Heart right ventricle (tissue), 16 donors: ENCODE measurements around the gene TEX264. TPM values are rescaled to one million over a fixed set of nuclear protein-coding genes. Genes with fewer than 3 reads are reported as not detected.

Experiments used
- ATAC-seq, 8 donors: fragments of 200-7000 bp; cut with Tn5 transposase; one replicate each; pipeline ENCODE4 v1.9.1; 2020; ENCODE audit warnings: mild to moderate bottlenecking in 8 of 8, moderate library complexity in 8 of 8, moderate number of reproducible peaks in 1 of 8
- DNase-seq, 2 donors: peaks; one replicate each; pipeline ENCODE4 v3.0.0-alpha.2; 2020
- H3K27ac ChIP-seq, 10 donors: fragments of 200-600 bp; sonication (generic) in 2 of 10; one replicate each; pipeline versions ENCODE4 v1.5.0 to v1.8.0; 2020 to 2022; ENCODE audit warnings: mild to moderate bottlenecking in 3 of 10
- H3K27me3 ChIP-seq, 7 donors: fragments of 200-600 bp; one replicate each; pipeline ENCODE4 v1.8.0; 2021 to 2022; ENCODE audit warnings: mild to moderate bottlenecking in 2 of 7
- H3K36me3 ChIP-seq, 9 donors: fragments of 200-600 bp; sonication (generic) in 1 of 9; one replicate each; pipeline versions ENCODE4 v1.5.0 to v1.8.0; 2020 to 2022; ENCODE audit warnings: mild to moderate bottlenecking in 2 of 9
- H3K4me1 ChIP-seq, 9 donors: fragments of 200-600 bp; sonication (generic) in 1 of 9; one replicate each; pipeline versions ENCODE4 v1.5.0 to v1.8.0; 2020 to 2022; ENCODE audit warnings: mild to moderate bottlenecking in 4 of 9
- H3K4me3 ChIP-seq, 10 donors: fragments of 200-600 bp; sonication (generic) in 2 of 10; one replicate each; pipeline versions ENCODE4 v1.5.0 to v1.8.0; 2020 to 2022; ENCODE audit warnings: mild to moderate bottlenecking in 7 of 10, moderate library complexity in 2 of 10
- H3K9me3 ChIP-seq, 11 donors: fragments of 200-600 bp in 10 of 11; sonication (generic) in 2 of 11; one replicate each; pipeline versions ENCODE4 v1.5.0 to v1.8.0; 2013 to 2022; ENCODE audit warnings: mild to moderate bottlenecking in 2 of 11, control low read depth in 1 of 11, moderate library complexity in 1 of 11
- WGBS, 2 donors: extraction: QIAGEN DNeasy Blood & Tissue Kit; methylation state at CpG; one replicate each; pipeline ENCODE4 v1.1.7; 2013; ENCODE audit warnings: inconsistent platforms in 1 of 2; 5-methylcytosine and 5-hydroxymethylcytosine counted together
- intact Hi-C, 10 donors: fragments of 100-400 bp; cut with DNase I; formaldehyde crosslinking; loops; one replicate each; pipeline versions ENCODE4 v1.11.1 to v1.14.2; 2022
- polyA plus RNA-seq, 2 donors: library from polyadenylated mRNA; stranded (reverse); fragments of 200-250 nt; gene quantifications; one replicate each; pipeline ENCODE4 v1.2.3, GENCODE V29; 2013
- total RNA-seq, 10 donors: library from RNA; stranded (reverse); fragmentation: NEBNext Ultra II Directional in 3 of 10; extraction: Animal tissue kit (Norgen Biotek cat#: 25700) in 3 of 10; gene quantifications; one replicate each; pipeline versions ENCODE4 v1.2.1 to v1.2.4, GENCODE V29; 2021 to 2023
- TF ChIP-seq, protein P1 (sequence below), 9 donors: fragments of 200-600 bp; sonication (generic) in 2 of 9; IDR thresholded peaks; one replicate each; pipeline versions ENCODE4 v1.5.0 to v1.8.0; 2021 to 2022; ENCODE audit warnings: antibody characterized with exemption in 9 of 9, mild to moderate bottlenecking in 5 of 9, moderate library complexity in 1 of 9
- donor health status: Arrhythmogenic right ventricular cardiomyopathy.
- donor health status: ischemic (EF 13 %, LVEDD 7.1; RV severe dilation, severe dysfunction).
- donor health status: healthy with polysubstance abuse.
- donor health status: DM: no; HTN: yes; CAD: no.
- donor health status: DM: no; HTN: no; CAD: no.
- donor health status: ischemic (EF 25% LVEDD 6.9; RV normal size, moderate dysfunction).
- donor health status: ischemic (EF 25% LVEDD 5.7; RV mildly dilated, moderate dysfunction).
- donor health status: healthy.
- donor health status: DM: yes; HTN: yes; CAD: no.
- donor health status: Ischemic cardiomyopathy.
- donor health status: ischemic (EF 35%, LVEDD 5.7; RV mildly dilated, moderate dysfunction).
- donor health status: nonischemic (EF 11% LVEDD 7.7; RV severe dilation, severe dysfunction).
- donor health status: DM: yes; HTN: yes; CAD: no.
- donor health status: PGD.
- donor health status: ischemic (EF 29% LVEDD 5.4; RV normal size, mild dysfunction).
- donor health status: nonischemic (EF 23%, LVEDD 6.1; RV moderate dilation, normal function).

TEX264 gene
- total and polyA plus RNA-seq, 12 donors = 28.4 to 87.0 (median 35.9) TPM

DNA sequence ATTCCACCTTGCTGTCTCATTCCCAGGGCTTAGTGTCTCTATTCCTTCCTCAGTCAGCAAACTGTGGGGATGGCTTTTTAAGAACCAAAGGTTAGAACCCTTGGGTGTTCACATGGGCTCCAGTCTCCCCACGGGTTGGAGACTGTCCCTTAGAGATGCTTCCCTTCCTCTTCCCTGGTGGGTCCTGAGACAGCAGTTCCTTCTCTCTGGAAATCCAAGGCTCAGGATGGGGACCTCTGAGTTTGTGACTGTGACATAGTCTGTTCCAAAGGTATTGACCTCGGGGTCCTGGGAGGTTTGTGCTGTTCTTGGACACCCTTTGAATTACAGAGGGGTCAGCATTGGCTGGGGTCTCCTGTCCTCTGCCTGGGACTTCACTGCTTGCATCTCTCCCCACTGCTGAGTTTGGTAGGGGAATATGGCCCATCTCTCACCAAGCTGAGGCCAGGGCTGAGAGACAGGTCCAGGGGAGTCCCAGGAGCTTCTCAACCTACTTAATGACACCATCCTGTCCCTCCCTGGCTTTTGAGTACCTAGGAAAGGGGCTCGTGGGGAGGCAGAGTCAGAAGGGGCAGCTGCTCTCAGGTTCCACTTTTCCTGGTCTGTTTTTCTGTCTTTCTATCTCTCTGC is 37.3 kb downstream of the TEX264 start:
- Histone ChIP-seq H3K4me1 (peaks cover 0 to 22% (median 5%) of the 10 kb centered on the region in 9 donors), H3K27me3 (peaks cover 0 to 3% (median 0%) of the 10 kb centered on the region in 7 donors), H3K4me3 (no peak overlapping the region), H3K9me3 (no peaks in the 10 kb centered on the region), H3K36me3 (peaks cover 0 to 24% (median 11%) of the 10 kb centered on the region in 9 donors), H3K27ac (no peak overlapping the region)
- TF ChIP-seq, protein P1, sequence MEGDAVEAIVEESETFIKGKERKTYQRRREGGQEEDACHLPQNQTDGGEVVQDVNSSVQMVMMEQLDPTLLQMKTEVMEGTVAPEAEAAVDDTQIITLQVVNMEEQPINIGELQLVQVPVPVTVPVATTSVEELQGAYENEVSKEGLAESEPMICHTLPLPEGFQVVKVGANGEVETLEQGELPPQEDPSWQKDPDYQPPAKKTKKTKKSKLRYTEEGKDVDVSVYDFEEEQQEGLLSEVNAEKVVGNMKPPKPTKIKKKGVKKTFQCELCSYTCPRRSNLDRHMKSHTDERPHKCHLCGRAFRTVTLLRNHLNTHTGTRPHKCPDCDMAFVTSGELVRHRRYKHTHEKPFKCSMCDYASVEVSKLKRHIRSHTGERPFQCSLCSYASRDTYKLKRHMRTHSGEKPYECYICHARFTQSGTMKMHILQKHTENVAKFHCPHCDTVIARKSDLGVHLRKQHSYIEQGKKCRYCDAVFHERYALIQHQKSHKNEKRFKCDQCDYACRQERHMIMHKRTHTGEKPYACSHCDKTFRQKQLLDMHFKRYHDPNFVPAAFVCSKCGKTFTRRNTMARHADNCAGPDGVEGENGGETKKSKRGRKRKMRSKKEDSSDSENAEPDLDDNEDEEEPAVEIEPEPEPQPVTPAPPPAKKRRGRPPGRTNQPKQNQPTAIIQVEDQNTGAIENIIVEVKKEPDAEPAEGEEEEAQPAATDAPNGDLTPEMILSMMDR (IDR thresholded peaks at IDR 0.05) = no peak
- 80 to 81% methylated on average over 3 of the region's 3 CpGs for WGBS, 2 donors
- intact Hi-C loops = no loop called here
- DNase-seq = no peak
- no peak for ATAC-seq

DNA sequence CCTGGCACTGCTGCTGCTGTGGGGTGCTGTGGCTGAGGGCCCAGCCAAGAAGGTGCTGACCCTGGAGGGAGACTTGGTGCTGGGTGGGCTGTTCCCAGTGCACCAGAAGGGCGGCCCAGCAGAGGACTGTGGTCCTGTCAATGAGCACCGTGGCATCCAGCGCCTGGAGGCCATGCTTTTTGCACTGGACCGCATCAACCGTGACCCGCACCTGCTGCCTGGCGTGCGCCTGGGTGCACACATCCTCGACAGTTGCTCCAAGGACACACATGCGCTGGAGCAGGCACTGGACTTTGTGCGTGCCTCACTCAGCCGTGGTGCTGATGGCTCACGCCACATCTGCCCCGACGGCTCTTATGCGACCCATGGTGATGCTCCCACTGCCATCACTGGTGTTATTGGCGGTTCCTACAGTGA is 38.0 kb downstream of the TEX264 start:
- peaks cover 0 to 16% (median 5%) of the 10 kb centered on the region in 9 donors for H3K4me1 ChIP-seq
- TF ChIP-seq, protein P1 (IDR thresholded peaks at IDR 0.05) = no peak
- H3K27me3 ChIP-seq = peaks cover 0 to 3% (median 0%) of the 10 kb centered on the region in 7 donors
- DNase-seq = no peak
- no peak overlapping the region for H3K4me3 ChIP-seq
- ATAC-seq = no peak
- H3K27ac ChIP-seq = no peak overlapping the region
- H3K36me3 ChIP-seq = peaks cover 0 to 17% (median 5%) of the 10 kb centered on the region in 9 donors
- intact Hi-C loops = no loop called here
- no peaks in the 10 kb centered on the region for H3K9me3 ChIP-seq
- WGBS, 2 donors = 95 to 96% methylated on average over 17 of the region's 17 CpGs

- intact Hi-C loops = loop anchor here in 2 of 10 donors (10.0 kb wide), 1 partner anchor 75 kb away; no protein-coding TSS in a partner anchor
- Histone ChIP-seq H3K36me3 (peaks cover 0 to 12% (median 0%) of the 10 kb centered on the region in 9 donors), H3K4me3 (no peak overlapping the region), H3K9me3 (no peaks in the 10 kb centered on the region), H3K27ac (no peak overlapping the region), H3K4me1 (peaks cover 0 to 15% (median 5%) of the 10 kb centered on the region in 9 donors), H3K27me3 (peaks cover 0 to 3% (median 0%) of the 10 kb centered on the region in 7 donors)
- no peak for ATAC-seq
- TF ChIP-seq, protein P1 (IDR thresholded peaks at IDR 0.05) = no peak
- WGBS, 2 donors = 81 to 82% methylated on average over 4 of the region's 4 CpGs
- DNase-seq = no peak
Measured at GRCh38 chr3:51709675-51710074, 38.6 kb downstream of the TEX264 start.

DNA sequence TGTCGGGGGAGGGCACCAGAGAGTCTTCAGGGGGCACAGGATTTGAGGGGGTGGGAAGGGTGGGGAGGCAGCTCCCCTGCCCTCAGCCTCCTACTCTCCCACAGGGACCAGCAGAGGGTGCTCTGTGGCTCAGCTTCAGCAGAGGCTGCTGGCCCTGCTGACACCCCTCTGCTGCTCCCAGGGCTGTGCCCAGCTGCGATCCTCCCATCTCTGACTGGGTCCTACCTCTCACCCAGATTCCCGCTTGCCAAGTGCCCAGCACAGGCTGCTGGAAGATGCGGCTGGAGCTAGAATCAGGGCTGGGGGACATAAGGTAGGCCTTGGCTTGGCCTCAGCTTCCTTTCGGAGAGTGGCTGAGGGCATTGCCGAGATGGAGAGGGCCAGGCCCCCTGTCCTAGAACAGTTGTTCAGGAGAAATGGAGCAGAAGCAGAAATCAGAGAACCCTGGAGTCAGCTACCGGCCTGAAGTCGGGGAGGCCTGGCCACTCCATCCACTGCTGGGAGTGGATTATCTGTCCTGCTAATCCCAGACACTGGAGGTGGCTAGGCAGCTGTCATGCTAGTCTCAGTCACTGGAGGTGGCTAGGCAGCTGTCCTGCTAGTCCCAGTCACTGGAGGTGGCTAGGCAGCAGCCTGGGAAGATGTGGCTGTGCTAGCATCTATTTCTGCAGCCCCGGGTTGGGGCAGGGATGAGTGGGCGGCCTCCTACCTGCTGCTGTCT is 39.7 kb downstream of the TEX264 start:
- DNase-seq (no peak), ATAC-seq (no peak)
- Histone ChIP-seq H3K36me3 (peaks cover 0 to 2% (median 0%) of the 10 kb centered on the region in 9 donors), H3K9me3 (no peaks in the 10 kb centered on the region), H3K4me1 (peaks cover 0 to 15% (median 5%) of the 10 kb centered on the region in 9 donors), H3K27me3 (peaks cover 0 to 3% (median 0%) of the 10 kb centered on the region in 7 donors), H3K4me3 (no peak overlapping the region), H3K27ac (no peak overlapping the region)
- intact Hi-C loops = loop anchor here in 2 of 10 donors (10.0 kb wide), 1 partner anchor 74 kb away; no protein-coding TSS in a partner anchor
- TF ChIP-seq, protein P1 (IDR thresholded peaks at IDR 0.05) = no peak
- 81 to 85% methylated on average over 10 of the region's 10 CpGs for WGBS, 2 donors
